ENCODE data around the gene ZNF485. TPM values are rescaled to one million over a fixed set of nuclear protein-coding genes. Genes with fewer than 3 reads are reported as not detected.

The ZNF485 gene
- total and polyA plus RNA-seq, 2 of the 8 experiments (the other 6 are each of a cell fraction or from before 2014, with no cell fraction given) = 2.5 to 8.2 TPM

GRCh38 chr10:43569681-43570080 lies 36.6 kb upstream of the ZNF485 start:
- H3K23ac ChIP-seq (ENCODE audit: insufficient read length) = no peak overlapping the region
- H2AK5ac ChIP-seq (ENCODE audit: low read depth, low read length) = no peak overlapping the region
- no peak overlapping the region for H4K8ac ChIP-seq (ENCODE audit: extremely low read depth, insufficient read depth, low read length)
- no peak overlapping the region for H4K5ac ChIP-seq (ENCODE audit: insufficient read length, low read depth, low read length)
- peaks cover 0 to 3% of the 10 kb centered on the region in 2 experiments; a peak in 1 of 4 replicates for H3K79me2 ChIP-seq (ENCODE audit: control insufficient read depth in 1 of 2, insufficient read depth in 2 of 2, low read length in 2 of 2)
- no peak overlapping the region for H3K4me3 ChIP-seq (ENCODE audit: extremely low read depth in 1 of 4, insufficient read depth in 2 of 4, low read depth in 3 of 4, low read length in 4 of 4)
- no peak overlapping the region for H3K4ac ChIP-seq (replicated peaks; ENCODE audit: insufficient read length, low read depth, low read length)
- peaks cover 0 to 2% of the 10 kb centered on the region in 2 experiments for H4K20me1 ChIP-seq (replicated peaks in 1 of 2; ENCODE audit: control insufficient read depth in 1 of 2, insufficient read depth in 2 of 2, low read length in 2 of 2)
- TF ChIP-seq CHD7 (IDR thresholded peaks at IDR 0.05; ENCODE audit: insufficient replicate concordance, low read length) = no peak
- no peak overlapping the region for H2BK15ac ChIP-seq (ENCODE audit: low read length)
- H3K56ac ChIP-seq (replicated peaks; ENCODE audit: insufficient read length, low read depth, low read length) = no peak overlapping the region
- no peak overlapping the region for H3K4me2 ChIP-seq (ENCODE audit: insufficient read depth in 1 of 2, low read depth in 2 of 2, low read length in 2 of 2)
- H4K91ac ChIP-seq (replicated peaks; ENCODE audit: insufficient read length, low read length) = no peak overlapping the region
- ChIA-PET CTCF (ENCODE audit: partially characterized antibody) (no interaction called here), POLR2A (ENCODE audit: partially characterized antibody) (no interaction called here)
- no peak overlapping the region for H2BK120ac ChIP-seq (replicated peaks; ENCODE audit: low read depth, low read length)
- peaks cover 7% of the 10 kb centered on the region; the same call in 1 of the 2 replicates for H3K23me2 ChIP-seq (ENCODE audit: low read depth, low read length)
- H3K27ac ChIP-seq (ENCODE audit: low read depth, low read length) = no peak overlapping the region
- H3K79me1 ChIP-seq (ENCODE audit: low read depth, low read length) = peaks cover 8% of the 10 kb centered on the region; the same call in 1 of the 2 replicates
- no peak overlapping the region for H2BK5ac ChIP-seq (ENCODE audit: low read depth, low read length)
- H2AFZ ChIP-seq (ENCODE audit: low read length) = no peak overlapping the region
- DNase-seq (ENCODE audit: low read depth in 1 of 2, low spot score in 2 of 2) (no peak), FAIRE-seq (no peak)
- H3K18ac ChIP-seq (ENCODE audit: extremely low read depth, low read length) = no peak overlapping the region
- peaks cover 0 to 5% (median 1%) of the 10 kb centered on the region in 4 experiments; a peak in 2 of 7 replicates for H3K4me1 ChIP-seq (replicated peaks in 1 of 4; ENCODE audit: control insufficient read depth in 3 of 4, insufficient read depth in 4 of 4, low read length in 3 of 4)
- H2BK12ac ChIP-seq (ENCODE audit: low read depth, low read length) = no peak overlapping the region
- no peak overlapping the region for H3K14ac ChIP-seq (ENCODE audit: insufficient read length)
- H3K9me3 ChIP-seq (ENCODE audit: insufficient read depth in 2 of 2, low read depth in 1 of 2, low read length in 1 of 2) = peaks cover 12 to 37% of the 10 kb centered on the region in 2 experiments
- no peak overlapping the region for H3K9ac ChIP-seq (replicated peaks in 1 of 4; ENCODE audit: extremely low read depth in 1 of 4, low read depth in 3 of 4, low read length in 3 of 4)
- no peak overlapping the region for H2BK20ac ChIP-seq (ENCODE audit: low read length)
- peaks cover 0 to 19% (median 3%) of the 10 kb centered on the region in 4 experiments; a peak in 5 of 8 replicates for H3K36me3 ChIP-seq (ENCODE audit: control insufficient read depth in 2 of 4, insufficient read depth in 4 of 4, low read length in 3 of 4)
- peaks cover 0 to 11% (median 5%) of the 10 kb centered on the region in 4 experiments; a peak in 6 of 7 replicates for H3K27me3 ChIP-seq (replicated peaks in 1 of 4; ENCODE audit: control insufficient read depth in 3 of 4, extremely low read depth in 1 of 4, insufficient read depth in 3 of 4, low read length in 3 of 4)

All from H1 (cell line).